ENCODE results near the gene SLC6A8.

- TF ChIP-seq CTCF (IDR thresholded peaks at IDR 0.05), result peak in 1 of 12 donors; percentile 7
- TF ChIP-seq POLR2A (IDR thresholded peaks at IDR 0.05), result no peak
Observed at GRCh38 chrX:153651540-153652079, 36.1 kb upstream of the SLC6A8 start.

Data from heart left ventricle (tissue), 13 donors.